ENCODE data around the gene RBKS. TPM values are rescaled to one million over a fixed set of nuclear protein-coding genes. Genes with fewer than 3 reads are reported as not detected.

The RBKS gene
- total and polyA plus RNA-seq, 2 of the 13 experiments (the other 11 are each of a cell fraction or from before 2014, with no cell fraction given): 7.7 to 8.3 TPM

DNA sequence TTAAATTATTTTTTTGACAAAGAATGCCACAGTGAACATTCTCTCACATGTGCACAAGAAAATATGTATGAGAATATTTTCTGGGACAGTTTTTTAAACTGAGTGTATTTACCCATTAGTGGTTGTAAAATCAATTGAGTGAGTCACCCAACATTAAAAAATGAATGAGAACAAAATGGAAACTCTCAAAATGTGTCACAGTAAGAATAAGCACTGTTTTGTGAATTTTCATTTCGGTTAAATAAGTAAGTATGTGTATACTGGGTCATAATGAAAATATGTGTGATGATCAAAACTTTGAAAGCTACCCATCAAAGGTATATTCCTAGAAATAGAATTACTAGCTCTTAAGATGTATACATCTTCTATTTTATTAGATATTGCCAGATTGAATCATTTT, 11.9 kb upstream of the RBKS start:
- no peak overlapping the region for H3K9ac ChIP-seq (ENCODE audit: insufficient read depth, low read depth, low read length)
- no peaks in the 10 kb centered on the region for H3K9me3 ChIP-seq (ENCODE audit: low read length)
- no peak overlapping the region for H3K4me3 ChIP-seq (replicated peaks in 1 of 3; ENCODE audit: insufficient read depth in 1 of 3, low read depth in 2 of 3, low read length in 3 of 3)
- WGBS (ENCODE audit: low lambda C conversion rate): 92% methylated on average over 1 of the region's 1 CpG
- H4K20me1 ChIP-seq (ENCODE audit: insufficient read depth, low read length): no peaks in the 10 kb centered on the region
- in situ Hi-C loops (cut with HindIII; ENCODE audit: extremely low pct_ligation_motif_present, low pct_unique_long_range_greater_than_20kb) (no loop called here), intact Hi-C loops (cut with micrococcal nuclease; ENCODE audit: unreplicated experiment) (no loop called here)
- TF ChIP-seq PAWR (CRISPR knock-in tag; IDR thresholded peaks at IDR 0.05; ENCODE audit: borderline replicate concordance): no peak
- no peak for TF ChIP-seq MED1 (CRISPR knock-in tag; IDR thresholded peaks at IDR 0.05)
- TF ChIP-seq, protein P1, sequence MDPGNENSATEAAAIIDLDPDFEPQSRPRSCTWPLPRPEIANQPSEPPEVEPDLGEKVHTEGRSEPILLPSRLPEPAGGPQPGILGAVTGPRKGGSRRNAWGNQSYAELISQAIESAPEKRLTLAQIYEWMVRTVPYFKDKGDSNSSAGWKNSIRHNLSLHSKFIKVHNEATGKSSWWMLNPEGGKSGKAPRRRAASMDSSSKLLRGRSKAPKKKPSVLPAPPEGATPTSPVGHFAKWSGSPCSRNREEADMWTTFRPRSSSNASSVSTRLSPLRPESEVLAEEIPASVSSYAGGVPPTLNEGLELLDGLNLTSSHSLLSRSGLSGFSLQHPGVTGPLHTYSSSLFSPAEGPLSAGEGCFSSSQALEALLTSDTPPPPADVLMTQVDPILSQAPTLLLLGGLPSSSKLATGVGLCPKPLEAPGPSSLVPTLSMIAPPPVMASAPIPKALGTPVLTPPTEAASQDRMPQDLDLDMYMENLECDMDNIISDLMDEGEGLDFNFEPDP (CRISPR knock-in tag; conservative IDR thresholded peaks at IDR 0.05): no peak
- TF ChIP-seq, protein P2, sequence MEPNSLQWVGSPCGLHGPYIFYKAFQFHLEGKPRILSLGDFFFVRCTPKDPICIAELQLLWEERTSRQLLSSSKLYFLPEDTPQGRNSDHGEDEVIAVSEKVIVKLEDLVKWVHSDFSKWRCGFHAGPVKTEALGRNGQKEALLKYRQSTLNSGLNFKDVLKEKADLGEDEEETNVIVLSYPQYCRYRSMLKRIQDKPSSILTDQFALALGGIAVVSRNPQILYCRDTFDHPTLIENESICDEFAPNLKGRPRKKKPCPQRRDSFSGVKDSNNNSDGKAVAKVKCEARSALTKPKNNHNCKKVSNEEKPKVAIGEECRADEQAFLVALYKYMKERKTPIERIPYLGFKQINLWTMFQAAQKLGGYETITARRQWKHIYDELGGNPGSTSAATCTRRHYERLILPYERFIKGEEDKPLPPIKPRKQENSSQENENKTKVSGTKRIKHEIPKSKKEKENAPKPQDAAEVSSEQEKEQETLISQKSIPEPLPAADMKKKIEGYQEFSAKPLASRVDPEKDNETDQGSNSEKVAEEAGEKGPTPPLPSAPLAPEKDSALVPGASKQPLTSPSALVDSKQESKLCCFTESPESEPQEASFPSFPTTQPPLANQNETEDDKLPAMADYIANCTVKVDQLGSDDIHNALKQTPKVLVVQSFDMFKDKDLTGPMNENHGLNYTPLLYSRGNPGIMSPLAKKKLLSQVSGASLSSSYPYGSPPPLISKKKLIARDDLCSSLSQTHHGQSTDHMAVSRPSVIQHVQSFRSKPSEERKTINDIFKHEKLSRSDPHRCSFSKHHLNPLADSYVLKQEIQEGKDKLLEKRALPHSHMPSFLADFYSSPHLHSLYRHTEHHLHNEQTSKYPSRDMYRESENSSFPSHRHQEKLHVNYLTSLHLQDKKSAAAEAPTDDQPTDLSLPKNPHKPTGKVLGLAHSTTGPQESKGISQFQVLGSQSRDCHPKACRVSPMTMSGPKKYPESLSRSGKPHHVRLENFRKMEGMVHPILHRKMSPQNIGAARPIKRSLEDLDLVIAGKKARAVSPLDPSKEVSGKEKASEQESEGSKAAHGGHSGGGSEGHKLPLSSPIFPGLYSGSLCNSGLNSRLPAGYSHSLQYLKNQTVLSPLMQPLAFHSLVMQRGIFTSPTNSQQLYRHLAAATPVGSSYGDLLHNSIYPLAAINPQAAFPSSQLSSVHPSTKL (CRISPR knock-in tag; IDR thresholded peaks at IDR 0.05): no peak
- no peak for TF ChIP-seq ZNF569 (CRISPR knock-in tag; IDR thresholded peaks at IDR 0.05; ENCODE audit: borderline replicate concordance)
- TF ChIP-seq, protein P3, sequence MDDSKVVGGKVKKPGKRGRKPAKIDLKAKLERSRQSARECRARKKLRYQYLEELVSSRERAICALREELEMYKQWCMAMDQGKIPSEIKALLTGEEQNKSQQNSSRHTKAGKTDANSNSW (CRISPR knock-in tag; IDR thresholded peaks at IDR 0.05; ENCODE audit: borderline replicate concordance): no peak
- no peaks in the 10 kb centered on the region for H3K4me1 ChIP-seq (ENCODE audit: insufficient read depth, low read length)
- H3K27ac ChIP-seq (ENCODE audit: extremely low read length, insufficient read depth, low read length): no peak overlapping the region
- peaks cover 3 to 28% of the 10 kb centered on the region in 2 experiments; a peak in 4 of 5 replicates for H3K36me3 ChIP-seq (replicated peaks in 1 of 2; ENCODE audit: control insufficient read depth in 1 of 2, insufficient read depth in 2 of 2, low read length in 2 of 2)
- ATAC-seq (no peak), FAIRE-seq (no peak), DNase-seq (ENCODE audit: low spot score) (no peak)
- no peak overlapping the region for H3K4me2 ChIP-seq (ENCODE audit: low read depth, low read length)
- H2AFZ ChIP-seq (ENCODE audit: low read length): no peak overlapping the region
- H3K27me3 ChIP-seq (ENCODE audit: control insufficient read depth in 1 of 2, insufficient read depth in 2 of 2, low read length in 2 of 2): no peaks in the 10 kb centered on the region
- CTCF ChIA-PET (ENCODE audit: low intra/inter-chr PET ratio, low total read pairs): no interaction called here
- POLR2A ChIA-PET: no interaction called here
- no peaks in the 10 kb centered on the region for H3K79me2 ChIP-seq (ENCODE audit: insufficient read depth, low read length)
- BruUV-seq (replicated peaks): no TSS peak

Data from HepG2 (cell line).